GM12872 (cell line): ENCODE results near the gene PLAAT1.

Source experiments
- CTCF ChIP-seq: IDR thresholded peaks from 3 replicates; pipeline ENCODE4 v1.5.1; 2011; ENCODE audit warnings: low read depth, mild to moderate bottlenecking, low read length, moderate library complexity; ENCODE audit not compliant: insufficient read depth

Gene PLAAT1

GRCh38 chr3:193317682-193318300 is 76.8 kb downstream of the PLAAT1 start:
- no peak for TF ChIP-seq CTCF
